ENCODE data around the gene SZT2.
"Not testable (repeated sequence)": the region's sequence is repeated elsewhere in the genome, so short reads cannot be mapped to it uniquely, and the experiment has no call there.

GRCh38 chr1:43400441-43400840 is 10.7 kb downstream of the SZT2 start:
- TF ChIP-seq CTCF (conservative IDR thresholded peaks at IDR 0.05 in 1 of 2, IDR thresholded peaks at IDR 0.05 in 1 of 2; ENCODE audit: low read depth in 1 of 2, low read length in 2 of 2); EZH2 (IDR thresholded peaks at IDR 0.05; ENCODE audit: low read length, missing control alignments): not testable (repeated sequence)
